B cell (primary cell): ENCODE measurements around the gene RPS6KL1. TPM values are rescaled to one million over a fixed set of nuclear protein-coding genes. Genes with fewer than 3 reads are reported as not detected.

ENCODE experiments used
- ATAC-seq: fragments of 200-7000 bp; cut with Tn5 transposase; one replicate; pipeline ENCODE4 v1.10.0; 2021; ENCODE audit warnings: low read depth, mild to moderate bottlenecking, moderate number of reproducible peaks, moderate library complexity
- CTCF ChIA-PET: fragments of 350-600 bp; sonication (Branson Sonifier 250); formaldehyde crosslinking; loops from one replicate; lab custom pipeline; 2021; ENCODE audit warnings: antibody characterized with exemption, inconsistent platforms; lab: Charles Lee
- POLR2A ChIA-PET: fragments of 350-600 bp; sonication (Branson Sonifier 250); formaldehyde crosslinking; loops from one replicate; lab custom pipeline; 2021; ENCODE audit warnings: antibody characterized with exemption; lab: Charles Lee
- DNase-seq: peaks from one replicate; pipeline ENCODE4 v3.0.0; 2013
- H2AFZ ChIP-seq: 2 replicates; pipeline ENCODE4 v1.6.1; 2012; ENCODE audit warnings: mild to moderate bottlenecking, low read depth, low read length; ENCODE audit not compliant: insufficient read depth, poor library complexity, severe bottlenecking
- H3K27ac ChIP-seq, 2 donors: 1 replicate in 1 of 2; 2 replicates in 1 of 2; pipeline ENCODE4 v1.5.1; 2012 to 2013; ENCODE audit warnings: low read length in 2 of 2, mild to moderate bottlenecking in 2 of 2, moderate library complexity in 1 of 2
- H3K27me3 ChIP-seq, 4 experiments: fragments of 200-600 bp in 1 of 4; sonication (generic) in 1 of 4; replicated peaks in 1 of 4; 1 replicate in 2 of 4; 2 replicates in 2 of 4; pipeline versions ENCODE4 v1.6.1 to v1.7.0; 2013 to 2016; ENCODE audit warnings: low read length in 3 of 4, mild to moderate bottlenecking in 2 of 4, mixed read lengths in 1 of 4, moderate library complexity in 1 of 4; ENCODE audit not compliant: insufficient read depth in 4 of 4, control insufficient read depth in 3 of 4; ENCODE audit errors: control extremely low read depth in 1 of 4
- H3K36me3 ChIP-seq, 2 experiments: replicated peaks in 1 of 2; 1 replicate in 1 of 2; 2 replicates in 1 of 2; pipeline versions ENCODE4 v1.6.1 to v1.7.1; 2013; ENCODE audit warnings: low read length in 1 of 2; ENCODE audit not compliant: insufficient read depth in 2 of 2, control insufficient read depth in 1 of 2; ENCODE audit errors: control extremely low read depth in 1 of 2, extremely low read depth in 1 of 2
- H3K4me1 ChIP-seq, 2 donors: fragments of 200-600 bp in 1 of 2; sonication (generic) in 1 of 2; 1 replicate in 1 of 2; 2 replicates in 1 of 2; pipeline versions ENCODE4 v1.5.1 to v1.6.1; 2013 to 2017; ENCODE audit warnings: low read length in 2 of 2; ENCODE audit not compliant: control insufficient read depth in 2 of 2, insufficient read depth in 2 of 2
- H3K4me2 ChIP-seq: replicated peaks from 2 replicates; pipeline ENCODE3; 2012; ENCODE audit warnings: mild to moderate bottlenecking, low read depth, low read length; ENCODE audit not compliant: poor library complexity, severe bottlenecking
- H3K4me3 ChIP-seq, 5 experiments: fragments of 200-600 bp in 1 of 5; sonication (generic) in 1 of 5; 1 replicate in 3 of 5; 2 replicates in 2 of 5; pipeline versions ENCODE4 v1.5.1 to v1.7.0; 2011 to 2016; ENCODE audit warnings: low read length in 4 of 5, mild to moderate bottlenecking in 4 of 5, low read depth in 2 of 5, control low read depth in 1 of 5, moderate library complexity in 1 of 5; ENCODE audit not compliant: insufficient read depth in 1 of 5; ENCODE audit errors: control extremely low read depth in 1 of 5, extremely low read depth in 1 of 5
- H3K79me2 ChIP-seq: fragments of 200-600 bp; sonication (generic); one replicate; pipeline ENCODE4 v1.6.0; 2016; ENCODE audit warnings: low read length; ENCODE audit not compliant: control insufficient read depth, insufficient read depth
- H3K9ac ChIP-seq: fragments of 200-600 bp; sonication (generic); 2 replicates; pipeline ENCODE4 v1.6.1; 2017; ENCODE audit warnings: mild to moderate bottlenecking, low read length, moderate library complexity
- H3K9me3 ChIP-seq, 3 donors: one replicate each; pipeline versions ENCODE4 v1.6.1 to v1.7.1; 2013; ENCODE audit warnings: low read length in 2 of 3; ENCODE audit not compliant: control insufficient read depth in 2 of 3, insufficient read depth in 1 of 3; ENCODE audit errors: control extremely low read depth in 1 of 3
- H4K20me1 ChIP-seq: 2 replicates; pipeline ENCODE4 v1.6.0; 2012; ENCODE audit warnings: mild to moderate bottlenecking, low read length; ENCODE audit not compliant: insufficient read depth, control insufficient read depth, poor library complexity, severe bottlenecking
- H3K27ac Mint-ChIP-seq: one replicate; pipeline ENCODE4 v1.8.0; 2021; ENCODE audit warnings: mixed read lengths
- H3K27me3 Mint-ChIP-seq: one replicate; pipeline ENCODE4 v1.8.0; 2021; ENCODE audit warnings: mixed read lengths
- H3K4me1 Mint-ChIP-seq: one replicate; pipeline ENCODE4 v1.8.0; 2021; ENCODE audit warnings: mixed read lengths
- H3K4me3 Mint-ChIP-seq: one replicate; pipeline ENCODE4 v1.8.0; 2021; ENCODE audit warnings: mixed read lengths
- H3K9me3 Mint-ChIP-seq: one replicate; pipeline ENCODE4 v1.8.0; 2022; ENCODE audit warnings: mixed read lengths; ENCODE audit not compliant: insufficient read depth
- EZH2 ChIP-seq: IDR thresholded peaks from 2 replicates; pipeline ENCODE4 v1.6.1; 2012; ENCODE audit warnings: borderline replicate concordance, low read depth, mild to moderate bottlenecking, moderate library complexity, low read length; ENCODE audit not compliant: insufficient read depth, poor library complexity, severe bottlenecking
- WGBS: methylation state at CpG from one replicate; pipeline ENCODE4 v1.1.5; 2013; ENCODE audit warnings: missing lambda C conversion rate; ENCODE audit not compliant: insufficient coverage; 5-methylcytosine and 5-hydroxymethylcytosine counted together
- intact Hi-C: fragments of 100-400 bp; cut with micrococcal nuclease; formaldehyde crosslinking; loops from one replicate; pipeline ENCODE4 v1.10.0; 2022
- polyA plus RNA-seq: library from polyadenylated mRNA; depleted of rRNA; stranded (reverse); fragments of >200 nt; gene quantifications from 2 replicates; pipeline ENCODE4 v1.2.3, GENCODE V29; 2012
- total RNA-seq, 2 donors: library from RNA; stranded (reverse); fragments of 120-200 nt in 1 of 2; gene quantifications; 1 replicate in 1 of 2; 2 replicates in 1 of 2; pipeline versions ENCODE4 v1.2.3 to v1.2.4, GENCODE V29; 2013 to 2022
- TF ChIP-seq, protein P1 (sequence below): fragments of 200-600 bp; IDR thresholded peaks from one replicate; pipeline ENCODE4 v1.8.0; 2022; ENCODE audit warnings: antibody characterized with exemption, mild to moderate bottlenecking

RPS6KL1 gene
- total and polyA plus RNA-seq, 2 donors (not counting 1 experiment from before 2014, with no cell fraction given), result 3.4 to 4.4 TPM

DNA sequence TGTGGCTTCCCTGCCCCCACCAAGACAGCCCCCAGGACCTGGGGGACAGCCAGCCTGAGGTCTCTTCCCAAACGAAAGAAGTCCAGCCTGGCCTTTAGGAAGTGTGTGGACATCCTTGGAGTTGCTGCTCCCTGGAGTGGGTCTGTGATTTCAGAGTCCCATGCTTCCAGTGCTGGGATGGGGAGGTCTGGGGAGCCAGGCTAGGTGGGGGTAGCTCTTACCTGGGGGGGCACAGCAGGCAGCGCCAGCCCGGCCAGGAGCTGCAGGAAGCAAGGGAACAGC lies 31.8 kb upstream of the RPS6KL1 start:
- H3K4me1 ChIP-seq, result peaks cover 5 to 12% of the 10 kb centered on the region in 2 donors
- H3K9me3 ChIP-seq, result peaks cover 0 to 4% (median 0%) of the 10 kb centered on the region in 3 donors
- H2AFZ ChIP-seq, result peak overlapping the region; percentile 87
- ATAC-seq (no peak), DNase-seq (no peak)
- H3K27me3 ChIP-seq, result peaks cover 0 to 39% (median 8%) of the 10 kb centered on the region in 4 experiments
- peaks cover 1% of the 10 kb centered on the region for H3K4me1 Mint-ChIP-seq
- TF ChIP-seq, protein P1, sequence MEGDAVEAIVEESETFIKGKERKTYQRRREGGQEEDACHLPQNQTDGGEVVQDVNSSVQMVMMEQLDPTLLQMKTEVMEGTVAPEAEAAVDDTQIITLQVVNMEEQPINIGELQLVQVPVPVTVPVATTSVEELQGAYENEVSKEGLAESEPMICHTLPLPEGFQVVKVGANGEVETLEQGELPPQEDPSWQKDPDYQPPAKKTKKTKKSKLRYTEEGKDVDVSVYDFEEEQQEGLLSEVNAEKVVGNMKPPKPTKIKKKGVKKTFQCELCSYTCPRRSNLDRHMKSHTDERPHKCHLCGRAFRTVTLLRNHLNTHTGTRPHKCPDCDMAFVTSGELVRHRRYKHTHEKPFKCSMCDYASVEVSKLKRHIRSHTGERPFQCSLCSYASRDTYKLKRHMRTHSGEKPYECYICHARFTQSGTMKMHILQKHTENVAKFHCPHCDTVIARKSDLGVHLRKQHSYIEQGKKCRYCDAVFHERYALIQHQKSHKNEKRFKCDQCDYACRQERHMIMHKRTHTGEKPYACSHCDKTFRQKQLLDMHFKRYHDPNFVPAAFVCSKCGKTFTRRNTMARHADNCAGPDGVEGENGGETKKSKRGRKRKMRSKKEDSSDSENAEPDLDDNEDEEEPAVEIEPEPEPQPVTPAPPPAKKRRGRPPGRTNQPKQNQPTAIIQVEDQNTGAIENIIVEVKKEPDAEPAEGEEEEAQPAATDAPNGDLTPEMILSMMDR, result no peak
- H3K79me2 ChIP-seq, result no peaks in the 10 kb centered on the region
- peaks cover 10% of the 10 kb centered on the region for H3K27me3 Mint-ChIP-seq
- H3K4me3 ChIP-seq, result peak overlapping the region in 4 of 5 experiments; percentile 25 to 66 (median 57)
- H3K4me2 ChIP-seq, result peak overlapping the region; percentile 94
- H3K27ac Mint-ChIP-seq, result no peak overlapping the region
- H4K20me1 ChIP-seq, result no peaks in the 10 kb centered on the region
- ChIA-PET POLR2A (interaction anchor here (1.0 kb wide), 1 partner anchor 13 kb away, joined by 3 read pairs; no protein-coding TSS in a partner anchor), CTCF (interaction anchor here (1.2 to 1.3 kb wide), 2 partner anchors 13 to 134 kb away, joined by 3 read pairs; no protein-coding TSS in a partner anchor)
- no peaks in the 10 kb centered on the region for H3K36me3 ChIP-seq
- intact Hi-C loops, result no loop called here
- 0% methylated on average over 3 of the region's 3 CpGs for WGBS
- no peaks in the 10 kb centered on the region for H3K9me3 Mint-ChIP-seq
- H3K4me3 Mint-ChIP-seq, result peak overlapping the region; percentile 67
- no peak overlapping the region for H3K27ac ChIP-seq
- H3K9ac ChIP-seq, result peak overlapping the region; percentile 67

DNA sequence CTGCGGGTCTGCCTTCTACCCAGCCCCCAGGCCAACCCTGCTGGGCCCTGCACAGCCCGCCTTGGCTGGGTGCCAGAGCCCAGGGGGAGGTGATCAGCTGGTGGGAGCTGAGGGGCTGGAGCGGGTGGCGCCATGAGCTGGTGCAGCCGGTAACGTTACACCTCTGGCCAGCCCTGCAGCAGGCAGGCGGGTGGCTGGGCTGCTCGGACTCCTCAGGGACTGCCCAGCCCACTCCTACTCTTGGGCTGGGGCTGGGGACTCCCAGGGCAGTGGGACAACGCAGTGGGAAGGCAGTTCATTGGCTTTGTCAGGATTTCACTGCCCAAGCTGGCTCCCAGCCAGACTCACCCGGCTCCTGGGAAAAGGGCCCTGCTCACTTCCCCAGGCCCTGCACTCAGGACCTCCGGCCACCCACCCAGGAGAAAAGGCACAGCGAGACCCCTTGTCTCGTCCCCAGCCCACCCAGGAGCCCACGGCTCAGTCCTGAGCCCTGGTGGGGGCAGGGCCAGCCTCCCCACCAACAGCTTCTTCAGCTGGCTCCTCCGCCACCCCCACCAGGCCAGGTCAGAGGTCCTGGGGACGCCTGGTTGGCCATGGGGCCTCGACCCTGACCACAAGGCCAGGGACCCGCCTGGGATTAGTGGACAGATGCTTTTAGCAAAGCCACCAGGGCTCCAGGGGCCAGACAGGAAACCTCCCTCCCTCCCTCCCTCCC lies 31.3 kb upstream of the RPS6KL1 start:
- no peak overlapping the region for H3K4me3 ChIP-seq

More for the DNA sequence above, 31.3 kb upstream of the RPS6KL1 start:
- ATAC-seq (no peak), DNase-seq (no peak)
- H3K27ac Mint-ChIP-seq, result no peak overlapping the region
- intact Hi-C loops, result no loop called here
- 66% methylated on average over 18 of the region's 18 CpGs for WGBS
- peaks cover 10% of the 10 kb centered on the region for H3K27me3 Mint-ChIP-seq
- ChIA-PET CTCF (interaction anchor here (1.2 to 1.4 kb wide), 3 partner anchors 9 to 134 kb away, joined by 3 to 5 read pairs (median 3); no protein-coding TSS in a partner anchor), POLR2A (interaction anchor here (1.0 kb wide), 1 partner anchor 13 kb away, joined by 3 read pairs; no protein-coding TSS in a partner anchor)
- Histone ChIP-seq H3K27ac (no peak overlapping the region), H3K9me3 (peaks cover 0 to 4% (median 0%) of the 10 kb centered on the region in 3 donors), H3K4me1 (peaks cover 5 to 12% of the 10 kb centered on the region in 2 donors), H3K36me3 (no peaks in the 10 kb centered on the region), H2AFZ (no peak overlapping the region), H3K4me2 (peak overlapping the region; percentile 94), H3K79me2 (no peaks in the 10 kb centered on the region), H4K20me1 (no peaks in the 10 kb centered on the region), H3K27me3 (peaks cover 0 to 39% (median 8%) of the 10 kb centered on the region in 4 experiments), H3K9ac (no peak overlapping the region)
- H3K4me1 Mint-ChIP-seq, result peaks cover 1% of the 10 kb centered on the region
- TF ChIP-seq EZH2, result no peak
- TF ChIP-seq, protein P1, result no peak
- H3K9me3 Mint-ChIP-seq, result no peaks in the 10 kb centered on the region
- no peak overlapping the region for H3K4me3 Mint-ChIP-seq
